Stomach smooth muscle (tissue), 2 donors: Measurements from ENCODE around the gene SOX4.

ENCODE experiments used
- H3K27ac ChIP-seq: one replicate; pipeline ENCODE4 v1.7.0; 2013; ENCODE audit warnings: mild to moderate bottlenecking, low read length, inconsistent platforms
- H3K27me3 ChIP-seq, 2 donors: one replicate each; pipeline ENCODE4 v1.7.0; 2013; ENCODE audit warnings: low read length in 2 of 2; ENCODE audit not compliant: insufficient read depth in 2 of 2, control insufficient read depth in 1 of 2
- H3K36me3 ChIP-seq, 2 donors: one replicate each; pipeline ENCODE4 v1.7.0; 2013; ENCODE audit warnings: low read length in 2 of 2; ENCODE audit not compliant: control insufficient read depth in 2 of 2, insufficient read depth in 2 of 2
- H3K4me1 ChIP-seq: one replicate; pipeline ENCODE4 v1.7.0; 2013; ENCODE audit warnings: low read length; ENCODE audit not compliant: control insufficient read depth, insufficient read depth
- H3K4me3 ChIP-seq, 2 donors: one replicate each; pipeline ENCODE4 v1.7.0; 2013; ENCODE audit warnings: low read length in 2 of 2
- H3K9ac ChIP-seq, 2 donors: one replicate each; pipeline ENCODE4 v1.7.0; 2013; ENCODE audit warnings: low read length in 2 of 2, mild to moderate bottlenecking in 1 of 2
- H3K9me3 ChIP-seq, 2 donors: one replicate each; pipeline ENCODE4 v1.7.0; 2013; ENCODE audit warnings: low read length in 2 of 2; ENCODE audit not compliant: control insufficient read depth in 2 of 2
- donor health status: healthy.
- donor health status: Pancreatic carcinoma.

Gene SOX4

DNA sequence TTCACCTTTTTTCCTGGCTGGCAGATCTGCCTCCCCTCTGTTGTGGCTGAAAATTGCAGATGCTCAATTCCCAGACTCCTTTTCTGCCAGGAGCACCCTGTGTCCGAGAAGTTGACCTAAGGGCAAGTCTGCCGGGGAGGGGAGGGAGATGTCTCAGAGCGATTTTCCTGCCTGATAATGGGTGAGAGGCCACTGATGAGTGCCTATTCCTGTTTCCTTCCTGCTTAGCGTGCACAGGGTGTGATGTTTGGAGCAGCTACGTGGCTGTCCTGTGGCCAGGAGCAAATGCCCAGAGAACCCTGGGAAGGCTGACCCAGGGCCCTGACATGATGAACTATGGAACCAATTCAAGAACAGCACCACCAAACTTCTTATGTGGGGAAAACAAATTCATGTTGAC, 22.5 kb downstream of the SOX4 start:
- H3K27me3 ChIP-seq, result no peaks in the 10 kb centered on the region
- H3K9ac ChIP-seq, result no peak overlapping the region
- no peaks in the 10 kb centered on the region for H3K9me3 ChIP-seq
- H3K4me3 ChIP-seq, result no peak overlapping the region
- H3K27ac ChIP-seq, result no peak overlapping the region
- no peaks in the 10 kb centered on the region for H3K4me1 ChIP-seq
- no peaks in the 10 kb centered on the region for H3K36me3 ChIP-seq

GRCh38 chr6:21625642-21626041, 32.1 kb downstream of the SOX4 start:
- Histone ChIP-seq H3K27me3 (no peaks in the 10 kb centered on the region), H3K9me3 (no peaks in the 10 kb centered on the region), H3K4me1 (no peaks in the 10 kb centered on the region), H3K4me3 (no peak overlapping the region), H3K27ac (no peak overlapping the region), H3K9ac (no peak overlapping the region), H3K36me3 (no peaks in the 10 kb centered on the region)

- H3K27ac ChIP-seq, result no peak overlapping the region
- no peaks in the 10 kb centered on the region for H3K9me3 ChIP-seq
- no peaks in the 10 kb centered on the region for H3K27me3 ChIP-seq
- no peaks in the 10 kb centered on the region for H3K4me1 ChIP-seq
- no peak overlapping the region for H3K4me3 ChIP-seq
- no peaks in the 10 kb centered on the region for H3K36me3 ChIP-seq
- H3K9ac ChIP-seq, result no peak overlapping the region
Observed at GRCh38 chr6:21626756-21627155, 33.2 kb downstream of the SOX4 start.

DNA sequence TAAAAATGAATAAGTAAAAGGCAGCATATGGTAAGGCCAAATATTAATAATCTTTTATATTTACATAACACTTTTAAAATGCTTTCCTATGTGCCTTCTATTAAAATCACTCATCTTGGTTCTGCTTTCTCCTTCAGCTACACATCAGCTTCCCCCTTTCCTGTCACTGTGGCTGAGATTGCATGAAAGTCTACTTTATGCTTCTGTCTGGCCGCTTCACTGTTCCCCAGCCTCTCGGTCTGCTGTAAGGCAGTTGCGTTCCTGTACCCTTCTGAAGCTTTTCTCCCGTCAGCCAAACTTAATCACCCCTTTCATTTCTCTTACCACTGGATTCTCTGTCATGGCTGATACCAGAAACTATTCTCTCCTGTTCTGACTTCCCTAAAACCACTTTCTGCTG, 34.6 kb downstream of the SOX4 start:
- no peak overlapping the region for H3K4me3 ChIP-seq
- H3K36me3 ChIP-seq, result no peaks in the 10 kb centered on the region
- H3K27me3 ChIP-seq, result no peaks in the 10 kb centered on the region
- no peak overlapping the region for H3K9ac ChIP-seq
- no peak overlapping the region for H3K27ac ChIP-seq
- no peaks in the 10 kb centered on the region for H3K4me1 ChIP-seq
- H3K9me3 ChIP-seq, result no peaks in the 10 kb centered on the region

GRCh38 chr6:21633511-21634109, 40.1 kb downstream of the SOX4 start:
- Histone ChIP-seq H3K9me3 (no peaks in the 10 kb centered on the region), H3K4me3 (no peak overlapping the region), H3K9ac (no peak overlapping the region), H3K27ac (no peak overlapping the region), H3K36me3 (no peaks in the 10 kb centered on the region), H3K27me3 (no peaks in the 10 kb centered on the region), H3K4me1 (no peaks in the 10 kb centered on the region)

DNA sequence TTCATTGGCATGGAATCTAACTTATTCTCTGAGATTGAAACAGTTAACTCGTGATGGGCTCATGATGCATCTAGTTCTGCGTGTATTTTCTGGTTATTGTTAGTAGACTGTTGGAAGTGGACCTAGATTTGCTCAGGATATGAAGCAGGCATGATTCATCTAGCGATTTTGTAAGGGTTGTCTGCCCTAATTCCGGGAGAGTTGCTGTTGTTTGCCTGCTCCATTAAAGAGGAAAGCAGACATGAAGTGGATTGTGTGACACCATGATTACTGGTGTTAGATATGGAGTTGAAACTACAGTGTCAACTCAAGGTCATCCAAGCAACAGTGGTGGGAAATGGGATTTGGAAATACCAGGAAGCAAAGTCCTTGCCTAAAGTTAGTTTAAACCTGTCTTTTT, 41.0 kb downstream of the SOX4 start:
- H3K9ac ChIP-seq, result no peak overlapping the region
- H3K4me3 ChIP-seq, result no peak overlapping the region
- H3K27me3 ChIP-seq, result no peaks in the 10 kb centered on the region
- no peaks in the 10 kb centered on the region for H3K4me1 ChIP-seq
- H3K27ac ChIP-seq, result no peak overlapping the region
- no peaks in the 10 kb centered on the region for H3K36me3 ChIP-seq
- H3K9me3 ChIP-seq, result no peaks in the 10 kb centered on the region

DNA sequence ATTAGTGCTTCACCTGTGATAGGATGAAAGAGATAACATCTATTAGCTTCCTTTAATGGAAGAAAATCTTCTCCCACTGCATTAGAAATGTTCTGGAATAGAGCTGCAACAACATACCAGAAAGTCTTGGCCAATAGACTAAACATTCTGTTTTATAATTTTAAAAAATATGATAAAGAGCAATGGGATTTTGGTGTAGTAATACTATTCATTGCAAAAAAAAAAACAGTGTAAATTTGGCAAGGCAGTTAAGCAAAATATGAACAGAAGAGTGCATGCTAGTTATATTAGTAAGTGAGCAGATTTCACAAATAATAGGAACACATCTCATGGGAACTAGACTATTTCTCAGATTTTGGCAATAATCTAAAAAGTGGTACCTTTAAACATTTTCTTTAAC, 43.3 kb downstream of the SOX4 start:
- Histone ChIP-seq H3K36me3 (no peaks in the 10 kb centered on the region), H3K4me1 (no peaks in the 10 kb centered on the region), H3K27me3 (no peaks in the 10 kb centered on the region), H3K4me3 (no peak overlapping the region), H3K27ac (no peak overlapping the region), H3K9me3 (no peaks in the 10 kb centered on the region), H3K9ac (no peak overlapping the region)

DNA sequence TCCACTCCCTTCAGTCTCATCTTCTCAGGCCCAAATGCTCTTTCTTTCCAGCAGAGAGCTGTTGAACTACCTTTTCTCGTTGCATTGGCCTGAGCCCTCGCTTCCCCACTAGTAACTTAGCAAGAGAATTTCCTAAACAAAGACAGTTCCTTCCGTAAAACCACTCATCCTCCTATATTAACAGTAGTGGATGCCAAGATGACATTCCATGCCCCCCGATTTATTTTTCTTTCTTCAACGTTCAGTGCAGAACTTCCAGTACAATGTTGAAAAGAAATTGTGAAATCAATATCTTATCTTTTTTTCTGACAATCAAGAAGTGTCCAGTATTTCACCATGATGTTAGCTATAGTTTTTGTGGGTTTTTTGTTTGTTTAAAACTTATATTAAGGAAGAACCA, 45.8 kb downstream of the SOX4 start:
- no peaks in the 10 kb centered on the region for H3K4me1 ChIP-seq
- H3K36me3 ChIP-seq, result no peaks in the 10 kb centered on the region
- no peak overlapping the region for H3K27ac ChIP-seq
- H3K27me3 ChIP-seq, result no peaks in the 10 kb centered on the region
- H3K9me3 ChIP-seq, result no peaks in the 10 kb centered on the region
- no peak overlapping the region for H3K9ac ChIP-seq
- H3K4me3 ChIP-seq, result no peak overlapping the region
